CD4-positive, alpha-beta T cell treated with Interleukin-17A for 1 hour (primary cell): ENCODE measurements around the gene NRXN2.

Experiments used
- DNase-seq: peaks from one replicate; pipeline ENCODE4 v3.0.0-alpha.2; 2020

Gene NRXN2

GRCh38 chr11:64723117-64723906, at the start of gene NRXN2:
NRXN2 (minus strand) TSS chr11:64723197; CDS start chr11:64713699, 9,498 bp downstream.
- peak; percentile 89 for DNase-seq

GRCh38 chr11:64772303-64773018, 49.5 kb upstream of the NRXN2 start:
- DNase-seq: no peak

GRCh38 chr11:64771861-64772260, 48.9 kb upstream of the NRXN2 start:
- no peak for DNase-seq

GRCh38 chr11:64770120-64770519, 47.1 kb upstream of the NRXN2 start:
- no peak for DNase-seq

- DNase-seq: no peak
Measured at GRCh38 chr11:64769283-64769682, 46.3 kb upstream of the NRXN2 start.

GRCh38 chr11:64768300-64768694, 45.3 kb upstream of the NRXN2 start:
- DNase-seq: no peak

- peak; percentile 85 for DNase-seq
Measured at GRCh38 chr11:64767344-64768299, 44.6 kb upstream of the NRXN2 start.

GRCh38 chr11:64766881-64767280, 43.9 kb upstream of the NRXN2 start:
- no peak for DNase-seq

- no peak for DNase-seq
Measured at GRCh38 chr11:64765851-64766665, 43.1 kb upstream of the NRXN2 start.

- peak; percentile 32 for DNase-seq
Measured at GRCh38 chr11:64765291-64765850, 42.4 kb upstream of the NRXN2 start.

GRCh38 chr11:64764753-64765152, 41.8 kb upstream of the NRXN2 start:
- DNase-seq: no peak

GRCh38 chr11:64764040-64764611, 41.1 kb upstream of the NRXN2 start:
- DNase-seq: peak; percentile 80

- no peak for DNase-seq
Measured at GRCh38 chr11:64763526-64764039, 40.6 kb upstream of the NRXN2 start.

GRCh38 chr11:64762674-64763525, 39.9 kb upstream of the NRXN2 start:
- peak; percentile 50 for DNase-seq

- DNase-seq: peak; percentile 39
Measured at GRCh38 chr11:64762277-64762673, 39.3 kb upstream of the NRXN2 start.

GRCh38 chr11:64760759-64761420, 37.9 kb upstream of the NRXN2 start:
- peak; percentile 39 for DNase-seq

- peak; percentile 40 for DNase-seq
Measured at GRCh38 chr11:64759722-64760719, 37.0 kb upstream of the NRXN2 start, which contains the start of gene PYGM. PYGM (minus strand) TSS chr11:64759974; CDS start chr11:64759898, 76 bp downstream.

- peak; percentile 30 for DNase-seq
Measured at GRCh38 chr11:64759131-64759721, 36.2 kb upstream of the NRXN2 start.
